HG03064 (cell line): ENCODE results near the gene CNTNAP2.
"Not testable (repeated sequence)": the region's sequence is repeated elsewhere in the genome, so short reads cannot be mapped to it uniquely, and the experiment has no call there.

Experiments
- ATAC-seq: cut with Tn5 transposase; IDR thresholded peaks from one replicate; pipeline ENCODE4 v1.9.1; 2021; ENCODE audit warnings: low read depth; ENCODE audit not compliant: unreplicated experiment

CNTNAP2 gene

GRCh38 chr7:148464947-148465346, 2348.3 kb downstream of the CNTNAP2 start:
- ATAC-seq = no peak

DNA sequence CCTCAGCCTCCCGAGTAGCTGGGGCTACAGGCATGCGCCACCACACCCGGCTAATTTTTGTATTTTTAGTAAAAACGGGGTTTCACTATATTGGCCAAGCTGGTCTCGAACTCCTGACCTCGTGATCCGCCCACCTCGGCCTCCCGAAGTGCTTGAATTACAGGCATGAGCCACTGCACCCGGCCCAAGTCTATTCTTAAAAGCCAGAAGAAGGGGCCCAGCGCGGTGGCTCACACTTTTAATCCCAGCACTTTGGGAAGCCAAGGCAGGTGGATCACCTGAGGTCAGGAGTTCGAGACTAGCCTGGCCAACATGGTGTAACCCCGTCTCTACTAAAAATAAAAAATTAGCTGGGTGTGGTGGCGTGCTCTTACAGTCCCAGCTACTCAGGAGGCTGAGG, 2348.8 kb downstream of the CNTNAP2 start:
- not testable (repeated sequence) for ATAC-seq

DNA sequence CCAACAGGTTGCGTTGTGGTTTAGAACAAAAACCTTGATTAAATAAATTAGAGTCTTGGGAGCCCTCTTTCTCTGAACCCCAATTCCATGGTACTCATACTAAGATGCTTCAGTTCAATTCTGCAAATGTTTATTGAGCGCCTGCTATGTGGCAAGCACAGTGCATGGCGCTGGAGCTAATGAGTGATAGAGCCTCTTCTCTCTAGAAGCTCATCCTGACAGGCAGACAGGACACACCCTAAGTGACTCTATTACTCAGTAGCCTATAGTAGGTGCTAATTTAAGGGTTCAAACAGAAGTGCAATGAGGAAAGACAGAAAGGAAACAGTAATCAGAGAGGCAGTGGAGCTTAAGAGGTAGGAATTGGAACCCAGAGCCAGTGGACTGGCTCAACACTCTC, 2349.5 kb downstream of the CNTNAP2 start:
- no peak for ATAC-seq

DNA sequence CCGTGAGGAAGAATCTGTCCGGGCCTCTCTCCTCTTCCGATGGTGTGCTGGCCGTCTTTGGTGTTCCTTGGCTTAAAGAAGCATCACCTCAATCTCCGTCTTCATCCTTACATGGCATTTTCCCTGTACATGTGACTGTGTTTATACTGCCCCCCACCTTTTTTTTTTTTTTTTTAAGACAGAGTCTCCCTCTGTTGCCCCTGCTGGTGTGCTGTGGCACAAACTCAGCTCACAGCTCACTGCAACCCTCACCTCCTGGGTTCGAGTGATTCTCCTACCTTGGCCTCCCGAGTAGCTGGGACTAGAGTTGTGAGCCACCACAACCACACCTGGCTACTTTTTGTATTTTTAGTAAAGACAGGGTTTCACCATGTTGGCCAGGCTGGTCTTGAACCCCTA, 2352.1 kb downstream of the CNTNAP2 start:
- ATAC-seq = no peak
